B cell (primary cell): ENCODE results near the gene COBL. TPM values are rescaled to one million over a fixed set of nuclear protein-coding genes. Genes with fewer than 3 reads are reported as not detected.

ENCODE experiments used
- ATAC-seq: fragments of 200-7000 bp; cut with Tn5 transposase; one replicate; pipeline ENCODE4 v1.10.0; 2021; ENCODE audit warnings: low read depth, mild to moderate bottlenecking, moderate number of reproducible peaks, moderate library complexity
- CTCF ChIA-PET: fragments of 350-600 bp; sonication (Branson Sonifier 250); formaldehyde crosslinking; loops from one replicate; lab custom pipeline; 2021; ENCODE audit warnings: antibody characterized with exemption, inconsistent platforms; lab: Charles Lee
- POLR2A ChIA-PET: fragments of 350-600 bp; sonication (Branson Sonifier 250); formaldehyde crosslinking; loops from one replicate; lab custom pipeline; 2021; ENCODE audit warnings: antibody characterized with exemption; lab: Charles Lee
- DNase-seq: peaks from one replicate; pipeline ENCODE4 v3.0.0; 2013
- H2AFZ ChIP-seq: 2 replicates; pipeline ENCODE4 v1.6.1; 2012; ENCODE audit warnings: mild to moderate bottlenecking, low read depth, low read length; ENCODE audit not compliant: insufficient read depth, poor library complexity, severe bottlenecking
- H3K27ac ChIP-seq, 2 donors: 1 replicate in 1 of 2; 2 replicates in 1 of 2; pipeline ENCODE4 v1.5.1; 2012 to 2013; ENCODE audit warnings: low read length in 2 of 2, mild to moderate bottlenecking in 2 of 2, moderate library complexity in 1 of 2
- H3K27me3 ChIP-seq, 4 experiments: fragments of 200-600 bp in 1 of 4; sonication (generic) in 1 of 4; replicated peaks in 1 of 4; 1 replicate in 2 of 4; 2 replicates in 2 of 4; pipeline versions ENCODE4 v1.6.1 to v1.7.0; 2013 to 2016; ENCODE audit warnings: low read length in 3 of 4, mild to moderate bottlenecking in 2 of 4, mixed read lengths in 1 of 4, moderate library complexity in 1 of 4; ENCODE audit not compliant: insufficient read depth in 4 of 4, control insufficient read depth in 3 of 4; ENCODE audit errors: control extremely low read depth in 1 of 4
- H3K36me3 ChIP-seq, 2 experiments: replicated peaks in 1 of 2; 1 replicate in 1 of 2; 2 replicates in 1 of 2; pipeline versions ENCODE4 v1.6.1 to v1.7.1; 2013; ENCODE audit warnings: low read length in 1 of 2; ENCODE audit not compliant: insufficient read depth in 2 of 2, control insufficient read depth in 1 of 2; ENCODE audit errors: control extremely low read depth in 1 of 2, extremely low read depth in 1 of 2
- H3K4me1 ChIP-seq, 2 donors: fragments of 200-600 bp in 1 of 2; sonication (generic) in 1 of 2; 1 replicate in 1 of 2; 2 replicates in 1 of 2; pipeline versions ENCODE4 v1.5.1 to v1.6.1; 2013 to 2017; ENCODE audit warnings: low read length in 2 of 2; ENCODE audit not compliant: control insufficient read depth in 2 of 2, insufficient read depth in 2 of 2
- H3K4me2 ChIP-seq: replicated peaks from 2 replicates; pipeline ENCODE3; 2012; ENCODE audit warnings: mild to moderate bottlenecking, low read depth, low read length; ENCODE audit not compliant: poor library complexity, severe bottlenecking
- H3K4me3 ChIP-seq, 5 experiments: fragments of 200-600 bp in 1 of 5; sonication (generic) in 1 of 5; 1 replicate in 3 of 5; 2 replicates in 2 of 5; pipeline versions ENCODE4 v1.5.1 to v1.7.0; 2011 to 2016; ENCODE audit warnings: low read length in 4 of 5, mild to moderate bottlenecking in 4 of 5, low read depth in 2 of 5, control low read depth in 1 of 5, moderate library complexity in 1 of 5; ENCODE audit not compliant: insufficient read depth in 1 of 5; ENCODE audit errors: control extremely low read depth in 1 of 5, extremely low read depth in 1 of 5
- H3K79me2 ChIP-seq: fragments of 200-600 bp; sonication (generic); one replicate; pipeline ENCODE4 v1.6.0; 2016; ENCODE audit warnings: low read length; ENCODE audit not compliant: control insufficient read depth, insufficient read depth
- H3K9ac ChIP-seq: fragments of 200-600 bp; sonication (generic); 2 replicates; pipeline ENCODE4 v1.6.1; 2017; ENCODE audit warnings: mild to moderate bottlenecking, low read length, moderate library complexity
- H3K9me3 ChIP-seq, 3 donors: one replicate each; pipeline versions ENCODE4 v1.6.1 to v1.7.1; 2013; ENCODE audit warnings: low read length in 2 of 3; ENCODE audit not compliant: control insufficient read depth in 2 of 3, insufficient read depth in 1 of 3; ENCODE audit errors: control extremely low read depth in 1 of 3
- H4K20me1 ChIP-seq: 2 replicates; pipeline ENCODE4 v1.6.0; 2012; ENCODE audit warnings: mild to moderate bottlenecking, low read length; ENCODE audit not compliant: insufficient read depth, control insufficient read depth, poor library complexity, severe bottlenecking
- H3K27ac Mint-ChIP-seq: one replicate; pipeline ENCODE4 v1.8.0; 2021; ENCODE audit warnings: mixed read lengths
- H3K27me3 Mint-ChIP-seq: one replicate; pipeline ENCODE4 v1.8.0; 2021; ENCODE audit warnings: mixed read lengths
- H3K4me1 Mint-ChIP-seq: one replicate; pipeline ENCODE4 v1.8.0; 2021; ENCODE audit warnings: mixed read lengths
- H3K4me3 Mint-ChIP-seq: one replicate; pipeline ENCODE4 v1.8.0; 2021; ENCODE audit warnings: mixed read lengths
- H3K9me3 Mint-ChIP-seq: one replicate; pipeline ENCODE4 v1.8.0; 2022; ENCODE audit warnings: mixed read lengths; ENCODE audit not compliant: insufficient read depth
- EZH2 ChIP-seq: IDR thresholded peaks from 2 replicates; pipeline ENCODE4 v1.6.1; 2012; ENCODE audit warnings: borderline replicate concordance, low read depth, mild to moderate bottlenecking, moderate library complexity, low read length; ENCODE audit not compliant: insufficient read depth, poor library complexity, severe bottlenecking
- WGBS: methylation state at CpG from one replicate; pipeline ENCODE4 v1.1.5; 2013; ENCODE audit warnings: missing lambda C conversion rate; ENCODE audit not compliant: insufficient coverage; 5-methylcytosine and 5-hydroxymethylcytosine counted together
- intact Hi-C: fragments of 100-400 bp; cut with micrococcal nuclease; formaldehyde crosslinking; loops from one replicate; pipeline ENCODE4 v1.10.0; 2022
- polyA plus RNA-seq: library from polyadenylated mRNA; depleted of rRNA; stranded (reverse); fragments of >200 nt; gene quantifications from 2 replicates; pipeline ENCODE4 v1.2.3, GENCODE V29; 2012
- total RNA-seq, 2 donors: library from RNA; stranded (reverse); fragments of 120-200 nt in 1 of 2; gene quantifications; 1 replicate in 1 of 2; 2 replicates in 1 of 2; pipeline versions ENCODE4 v1.2.3 to v1.2.4, GENCODE V29; 2013 to 2022
- TF ChIP-seq, protein P1 (sequence below): fragments of 200-600 bp; IDR thresholded peaks from one replicate; pipeline ENCODE4 v1.8.0; 2022; ENCODE audit warnings: antibody characterized with exemption, mild to moderate bottlenecking

Gene COBL
- total and polyA plus RNA-seq, 2 donors (not counting 1 experiment from before 2014, with no cell fraction given): not detected

DNA sequence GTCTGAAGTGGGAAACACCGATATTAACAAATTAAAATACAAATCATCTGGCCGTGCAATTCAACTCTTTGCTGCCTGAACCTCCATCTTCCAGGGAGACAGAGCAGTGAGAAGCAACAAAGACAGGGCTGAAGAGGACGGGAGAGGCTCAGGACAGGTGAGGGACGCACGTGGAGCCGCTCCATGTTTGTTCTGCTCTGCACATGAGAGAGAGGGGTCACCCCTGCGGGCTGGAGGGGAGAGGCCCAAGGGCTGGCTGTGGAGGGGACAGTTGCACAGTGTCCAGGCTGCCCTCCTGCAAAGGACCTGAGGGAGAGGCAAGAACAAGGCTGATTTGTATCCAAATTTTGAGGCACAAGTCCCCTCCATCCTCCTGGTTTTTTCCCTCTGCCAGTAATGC, 41.7 kb downstream of the COBL start:
- Mint-ChIP-seq H3K27ac (no peak overlapping the region), H3K4me1 (no peaks in the 10 kb centered on the region), H3K4me3 (no peak overlapping the region), H3K27me3 (no peaks in the 10 kb centered on the region), H3K9me3 (no peaks in the 10 kb centered on the region)
- H2AFZ ChIP-seq: no peak overlapping the region
- TF ChIP-seq, protein P1, sequence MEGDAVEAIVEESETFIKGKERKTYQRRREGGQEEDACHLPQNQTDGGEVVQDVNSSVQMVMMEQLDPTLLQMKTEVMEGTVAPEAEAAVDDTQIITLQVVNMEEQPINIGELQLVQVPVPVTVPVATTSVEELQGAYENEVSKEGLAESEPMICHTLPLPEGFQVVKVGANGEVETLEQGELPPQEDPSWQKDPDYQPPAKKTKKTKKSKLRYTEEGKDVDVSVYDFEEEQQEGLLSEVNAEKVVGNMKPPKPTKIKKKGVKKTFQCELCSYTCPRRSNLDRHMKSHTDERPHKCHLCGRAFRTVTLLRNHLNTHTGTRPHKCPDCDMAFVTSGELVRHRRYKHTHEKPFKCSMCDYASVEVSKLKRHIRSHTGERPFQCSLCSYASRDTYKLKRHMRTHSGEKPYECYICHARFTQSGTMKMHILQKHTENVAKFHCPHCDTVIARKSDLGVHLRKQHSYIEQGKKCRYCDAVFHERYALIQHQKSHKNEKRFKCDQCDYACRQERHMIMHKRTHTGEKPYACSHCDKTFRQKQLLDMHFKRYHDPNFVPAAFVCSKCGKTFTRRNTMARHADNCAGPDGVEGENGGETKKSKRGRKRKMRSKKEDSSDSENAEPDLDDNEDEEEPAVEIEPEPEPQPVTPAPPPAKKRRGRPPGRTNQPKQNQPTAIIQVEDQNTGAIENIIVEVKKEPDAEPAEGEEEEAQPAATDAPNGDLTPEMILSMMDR: no peak
- TF ChIP-seq EZH2: no peak
- H3K79me2 ChIP-seq: no peaks in the 10 kb centered on the region
- no peak overlapping the region for H3K9ac ChIP-seq
- H3K9me3 ChIP-seq: no peaks in the 10 kb centered on the region
- CTCF ChIA-PET: no interaction called here
- POLR2A ChIA-PET: no interaction called here
- H3K36me3 ChIP-seq: no peaks in the 10 kb centered on the region
- WGBS: 85% methylated on average over 7 of the region's 7 CpGs
- no peak overlapping the region for H3K27ac ChIP-seq
- DNase-seq (no peak), ATAC-seq (no peak)
- H3K27me3 ChIP-seq: no peaks in the 10 kb centered on the region
- no peaks in the 10 kb centered on the region for H4K20me1 ChIP-seq
- intact Hi-C loops: no loop called here
- H3K4me1 ChIP-seq: no peaks in the 10 kb centered on the region
- no peak overlapping the region for H3K4me2 ChIP-seq
- no peak overlapping the region for H3K4me3 ChIP-seq

DNA sequence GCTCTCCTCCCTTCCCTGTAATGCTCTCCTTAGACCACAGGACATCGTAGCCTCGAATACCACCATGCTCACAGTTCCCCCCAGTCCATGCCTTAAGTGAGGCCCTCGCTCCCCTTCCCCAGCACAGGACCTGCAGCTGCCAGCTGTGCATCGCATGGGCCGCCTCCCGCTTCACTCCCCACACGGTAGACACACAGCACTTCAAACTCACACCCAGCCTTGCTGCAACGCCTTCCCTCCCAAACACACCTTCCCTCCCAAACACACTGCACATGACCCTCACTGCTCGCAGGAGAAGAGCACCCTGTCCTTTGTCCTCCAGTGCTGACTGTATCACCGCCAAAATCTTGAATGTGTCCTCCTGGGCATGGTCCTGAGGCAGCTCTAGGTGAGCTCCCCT, 42.6 kb downstream of the COBL start:
- Mint-ChIP-seq H3K4me3 (no peak overlapping the region), H3K4me1 (no peaks in the 10 kb centered on the region), H3K27me3 (no peaks in the 10 kb centered on the region), H3K27ac (no peak overlapping the region), H3K9me3 (no peaks in the 10 kb centered on the region)
- TF ChIP-seq EZH2: no peak
- TF ChIP-seq, protein P1: no peak
- Histone ChIP-seq H3K9ac (no peak overlapping the region), H3K27me3 (no peaks in the 10 kb centered on the region), H3K27ac (no peak overlapping the region), H4K20me1 (no peaks in the 10 kb centered on the region), H3K4me3 (no peak overlapping the region), H2AFZ (no peak overlapping the region), H3K9me3 (no peaks in the 10 kb centered on the region), H3K4me2 (no peak overlapping the region), H3K4me1 (no peaks in the 10 kb centered on the region), H3K36me3 (no peaks in the 10 kb centered on the region), H3K79me2 (no peaks in the 10 kb centered on the region)
- 86% methylated on average over 10 of the region's 10 CpGs for WGBS
- POLR2A ChIA-PET: no interaction called here
- CTCF ChIA-PET: no interaction called here
- intact Hi-C loops: no loop called here
- DNase-seq: no peak
- no peak for ATAC-seq
